Measurements from ENCODE around the gene SIGMAR1.

The SIGMAR1 gene

GRCh38 chr9:34610434-34611206 lies 27.0 kb downstream of the SIGMAR1 start:
- no peak for FAIRE-seq
- DNase-seq (ENCODE audit: insufficient read length, low spot score): no peak
- TF ChIP-seq POLR2AphosphoS5 (IDR thresholded peaks at IDR 0.05; ENCODE audit: low read depth, low read length): no peak
- TF ChIP-seq POU2F2 (IDR thresholded peaks at IDR 0.05; ENCODE audit: low read depth, low read length): no peak

GRCh38 chr9:34607331-34607730 lies 30.3 kb downstream of the SIGMAR1 start:
- DNase-seq (ENCODE audit: insufficient read length, low spot score) (no peak), FAIRE-seq (no peak)
- no peak for TF ChIP-seq POU2F2 (IDR thresholded peaks at IDR 0.05; ENCODE audit: low read depth, low read length)
- no peak for TF ChIP-seq TAF1 (IDR thresholded peaks at IDR 0.05; ENCODE audit: low read depth, low read length)

- FAIRE-seq: no peak
- TF ChIP-seq POLR2AphosphoS5 (IDR thresholded peaks at IDR 0.05; ENCODE audit: low read depth, low read length): no peak
- no peak for TF ChIP-seq PAX5 (IDR thresholded peaks at IDR 0.05; ENCODE audit: insufficient read depth, low read length, severe bottlenecking)
- TF ChIP-seq TAF1 (IDR thresholded peaks at IDR 0.05; ENCODE audit: low read depth, low read length): no peak
- TF ChIP-seq SPI1 (IDR thresholded peaks at IDR 0.05; ENCODE audit: low read depth, low read length): no peak
- no peak for TF ChIP-seq POLR2A (IDR thresholded peaks at IDR 0.05; ENCODE audit: low read depth, low read length)
- no peak for TF ChIP-seq POU2F2 (IDR thresholded peaks at IDR 0.05; ENCODE audit: low read depth, low read length)
- DNase-seq (ENCODE audit: insufficient read length, low spot score): no peak
Measured at GRCh38 chr9:34606905-34607304, 30.7 kb downstream of the SIGMAR1 start.

GRCh38 chr9:34606190-34606589 lies 31.4 kb downstream of the SIGMAR1 start:
- no peak for TF ChIP-seq POLR2A (IDR thresholded peaks at IDR 0.05; ENCODE audit: low read depth, low read length)
- TF ChIP-seq TAF1 (IDR thresholded peaks at IDR 0.05; ENCODE audit: low read depth, low read length): no peak
- TF ChIP-seq PAX5 (IDR thresholded peaks at IDR 0.05; ENCODE audit: insufficient read depth, low read length, severe bottlenecking): no peak
- TF ChIP-seq POU2F2 (IDR thresholded peaks at IDR 0.05; ENCODE audit: low read depth, low read length): no peak
- no peak for TF ChIP-seq SPI1 (IDR thresholded peaks at IDR 0.05; ENCODE audit: low read depth, low read length)
- no peak for TF ChIP-seq POLR2AphosphoS5 (IDR thresholded peaks at IDR 0.05; ENCODE audit: low read depth, low read length)
- no peak for FAIRE-seq
- no peak for DNase-seq (ENCODE audit: insufficient read length, low spot score)

GRCh38 chr9:34603610-34604231 lies 33.9 kb downstream of the SIGMAR1 start:
- peak; percentile 97 for FAIRE-seq
- TF ChIP-seq PAX5 (IDR thresholded peaks at IDR 0.05; ENCODE audit: insufficient read depth, low read length, severe bottlenecking) (no peak), POLR2AphosphoS5 (IDR thresholded peaks at IDR 0.05; ENCODE audit: low read depth, low read length) (no peak), SPI1 (IDR thresholded peaks at IDR 0.05; ENCODE audit: low read depth, low read length) (no peak), TAF1 (IDR thresholded peaks at IDR 0.05; ENCODE audit: low read depth, low read length) (no peak), POLR2A (IDR thresholded peaks at IDR 0.05; ENCODE audit: low read depth, low read length) (no peak), POU2F2 (IDR thresholded peaks at IDR 0.05; ENCODE audit: low read depth, low read length) (no peak)
- no peak for DNase-seq (ENCODE audit: insufficient read length, low spot score)

GRCh38 chr9:34601937-34602573 lies 35.5 kb downstream of the SIGMAR1 start:
- FAIRE-seq (no peak), DNase-seq (ENCODE audit: insufficient read length, low spot score) (no peak)
- TF ChIP-seq PAX5 (IDR thresholded peaks at IDR 0.05; ENCODE audit: insufficient read depth, low read length, severe bottlenecking) (no peak), POLR2AphosphoS5 (IDR thresholded peaks at IDR 0.05; ENCODE audit: low read depth, low read length) (no peak), TAF1 (IDR thresholded peaks at IDR 0.05; ENCODE audit: low read depth, low read length) (no peak), POU2F2 (IDR thresholded peaks at IDR 0.05; ENCODE audit: low read depth, low read length) (no peak), SPI1 (IDR thresholded peaks at IDR 0.05; ENCODE audit: low read depth, low read length) (no peak), POLR2A (IDR thresholded peaks at IDR 0.05; ENCODE audit: low read depth, low read length) (no peak)

GRCh38 chr9:34600908-34601307 lies 36.7 kb downstream of the SIGMAR1 start:
- FAIRE-seq (no peak), DNase-seq (ENCODE audit: insufficient read length, low spot score) (no peak)
- TF ChIP-seq POLR2AphosphoS5 (IDR thresholded peaks at IDR 0.05; ENCODE audit: low read depth, low read length): no peak
- TF ChIP-seq POU2F2 (IDR thresholded peaks at IDR 0.05; ENCODE audit: low read depth, low read length): no peak
- no peak for TF ChIP-seq PAX5 (IDR thresholded peaks at IDR 0.05; ENCODE audit: insufficient read depth, low read length, severe bottlenecking)
- no peak for TF ChIP-seq SPI1 (IDR thresholded peaks at IDR 0.05; ENCODE audit: low read depth, low read length)
- TF ChIP-seq TAF1 (IDR thresholded peaks at IDR 0.05; ENCODE audit: low read depth, low read length): no peak
- no peak for TF ChIP-seq POLR2A (IDR thresholded peaks at IDR 0.05; ENCODE audit: low read depth, low read length)

GRCh38 chr9:34599546-34599945 lies 38.0 kb downstream of the SIGMAR1 start:
- TF ChIP-seq TAF1 (IDR thresholded peaks at IDR 0.05; ENCODE audit: low read depth, low read length): no peak
- no peak for TF ChIP-seq POU2F2 (IDR thresholded peaks at IDR 0.05; ENCODE audit: low read depth, low read length)
- no peak for TF ChIP-seq SPI1 (IDR thresholded peaks at IDR 0.05; ENCODE audit: low read depth, low read length)
- no peak for TF ChIP-seq POLR2AphosphoS5 (IDR thresholded peaks at IDR 0.05; ENCODE audit: low read depth, low read length)
- no peak for TF ChIP-seq PAX5 (IDR thresholded peaks at IDR 0.05; ENCODE audit: insufficient read depth, low read length, severe bottlenecking)
- no peak for TF ChIP-seq POLR2A (IDR thresholded peaks at IDR 0.05; ENCODE audit: low read depth, low read length)
- FAIRE-seq (no peak), DNase-seq (ENCODE audit: insufficient read length, low spot score) (no peak)

GRCh38 chr9:34594177-34594576 lies 43.4 kb downstream of the SIGMAR1 start:
- DNase-seq (ENCODE audit: insufficient read length, low spot score): no peak
- TF ChIP-seq POLR2A (IDR thresholded peaks at IDR 0.05; ENCODE audit: low read depth, low read length) (no peak), POU2F2 (IDR thresholded peaks at IDR 0.05; ENCODE audit: low read depth, low read length) (no peak), TAF1 (IDR thresholded peaks at IDR 0.05; ENCODE audit: low read depth, low read length) (no peak), POLR2AphosphoS5 (IDR thresholded peaks at IDR 0.05; ENCODE audit: low read depth, low read length) (no peak), SPI1 (IDR thresholded peaks at IDR 0.05; ENCODE audit: low read depth, low read length) (no peak), PAX5 (IDR thresholded peaks at IDR 0.05; ENCODE audit: insufficient read depth, low read length, severe bottlenecking) (no peak)
- no peak for FAIRE-seq
